CD1c-positive myeloid dendritic cell (primary cell): ENCODE data around the gene B9D2.

Source experiments
- DNase-seq: peaks from one replicate; pipeline ENCODE4 v3.0.0-alpha.2; 2016; ENCODE audit errors: extremely low spot score

Gene B9D2

DNA sequence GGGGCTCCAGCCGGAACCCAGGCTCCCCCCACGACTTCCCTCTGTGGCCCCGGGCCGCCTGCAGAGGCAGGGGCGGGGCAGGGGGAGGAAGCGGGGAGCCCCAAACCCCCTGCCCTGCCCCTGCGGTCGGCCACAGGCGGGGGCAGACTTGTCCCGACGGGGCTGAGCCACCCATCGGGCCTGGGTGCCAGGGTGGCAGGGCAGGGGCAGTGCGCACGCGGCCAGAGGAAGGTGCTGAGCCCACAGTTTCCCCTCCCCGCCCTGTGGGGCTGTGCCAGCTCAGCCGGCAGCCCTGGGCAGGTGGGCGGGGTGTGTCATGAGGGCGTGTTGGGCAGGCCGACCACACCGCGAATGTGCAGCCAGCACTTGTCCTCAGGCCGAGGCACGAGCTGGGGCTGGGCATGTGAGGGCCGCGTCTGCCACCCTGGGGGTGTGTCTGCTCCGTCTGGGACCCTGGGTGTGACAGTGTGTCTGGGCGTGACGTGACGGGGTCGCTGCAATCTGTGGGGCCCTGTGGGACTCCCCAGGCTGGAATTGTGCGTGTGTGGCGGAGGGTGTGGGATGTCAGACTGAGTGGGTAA is 36.3 kb downstream of the B9D2 start:
- peak; percentile 96 for DNase-seq

DNA sequence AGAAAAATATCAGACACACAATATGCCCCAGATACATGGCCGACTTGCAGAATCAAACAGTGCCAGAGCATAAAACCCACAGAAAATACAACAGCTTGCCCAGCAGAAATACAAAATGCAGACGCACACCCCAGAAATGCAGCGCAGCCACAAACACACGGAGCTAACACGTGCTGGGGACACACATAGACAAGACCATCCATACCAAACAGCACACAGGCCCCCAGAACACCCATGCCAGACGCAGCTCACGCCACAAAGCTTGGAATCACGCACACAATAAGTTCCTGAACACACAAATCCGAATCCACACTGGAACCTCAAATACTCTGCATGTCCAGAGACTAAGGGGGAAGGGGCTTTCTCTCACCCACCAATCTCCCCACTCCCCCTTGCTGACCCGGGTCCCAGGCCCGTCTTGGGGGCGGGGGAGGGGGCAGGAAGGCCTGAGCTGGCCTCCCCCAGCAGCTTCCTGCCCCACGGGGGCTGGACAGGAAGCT is 36.8 kb downstream of the B9D2 start:
- no peak for DNase-seq

DNA sequence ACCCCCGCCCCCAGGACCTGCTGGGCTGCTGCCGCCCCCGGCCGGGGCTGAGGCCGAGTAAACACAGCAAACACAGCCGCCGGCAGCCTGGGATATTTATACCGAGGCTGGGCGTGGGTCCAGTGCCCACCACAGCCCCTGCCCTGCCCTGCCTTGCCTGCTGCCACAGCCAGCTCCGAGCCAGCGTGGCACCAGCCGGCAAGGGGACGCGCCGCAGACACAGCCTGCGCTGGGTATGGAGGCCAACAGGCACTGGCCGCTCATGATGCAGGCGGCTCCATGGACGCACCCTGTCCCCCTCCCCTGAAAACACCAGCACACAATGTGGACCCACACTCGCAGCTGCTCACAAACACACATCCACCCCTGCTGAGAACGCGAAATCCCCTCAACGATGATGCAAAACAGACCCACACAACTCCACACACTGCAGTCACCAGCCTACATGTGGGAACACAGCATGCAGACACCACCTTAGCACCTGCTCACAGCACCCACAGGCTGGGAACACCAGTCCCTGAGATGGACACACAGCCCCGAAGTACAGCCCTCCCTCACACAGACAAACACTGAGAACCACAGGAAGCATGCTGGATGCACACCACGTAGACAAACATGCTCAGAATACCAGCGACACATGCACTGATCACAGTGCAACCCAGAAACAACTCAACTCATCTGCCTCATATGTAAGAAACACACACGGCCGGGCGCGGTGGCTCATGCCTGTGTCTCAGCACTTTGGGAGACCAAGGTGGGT is 37.8 kb downstream of the B9D2 start:
- peak; percentile 40 for DNase-seq

DNA sequence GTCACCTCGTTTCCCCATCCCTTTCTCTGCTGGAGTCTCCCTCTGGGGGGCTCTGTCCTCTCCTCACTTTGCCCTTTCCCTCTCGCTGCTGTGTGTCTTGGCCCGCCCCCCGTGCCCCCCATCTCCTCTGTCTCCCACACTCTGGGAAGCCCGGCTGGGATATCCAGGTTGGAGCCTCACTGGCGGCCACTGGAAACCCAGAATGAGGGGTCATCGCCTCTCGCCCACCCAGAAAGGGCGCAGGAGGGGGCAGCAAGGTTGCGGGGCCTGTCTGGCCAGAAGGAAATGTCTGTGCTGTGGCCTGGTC is 38.4 kb downstream of the B9D2 start:
- DNase-seq: no peak

DNA sequence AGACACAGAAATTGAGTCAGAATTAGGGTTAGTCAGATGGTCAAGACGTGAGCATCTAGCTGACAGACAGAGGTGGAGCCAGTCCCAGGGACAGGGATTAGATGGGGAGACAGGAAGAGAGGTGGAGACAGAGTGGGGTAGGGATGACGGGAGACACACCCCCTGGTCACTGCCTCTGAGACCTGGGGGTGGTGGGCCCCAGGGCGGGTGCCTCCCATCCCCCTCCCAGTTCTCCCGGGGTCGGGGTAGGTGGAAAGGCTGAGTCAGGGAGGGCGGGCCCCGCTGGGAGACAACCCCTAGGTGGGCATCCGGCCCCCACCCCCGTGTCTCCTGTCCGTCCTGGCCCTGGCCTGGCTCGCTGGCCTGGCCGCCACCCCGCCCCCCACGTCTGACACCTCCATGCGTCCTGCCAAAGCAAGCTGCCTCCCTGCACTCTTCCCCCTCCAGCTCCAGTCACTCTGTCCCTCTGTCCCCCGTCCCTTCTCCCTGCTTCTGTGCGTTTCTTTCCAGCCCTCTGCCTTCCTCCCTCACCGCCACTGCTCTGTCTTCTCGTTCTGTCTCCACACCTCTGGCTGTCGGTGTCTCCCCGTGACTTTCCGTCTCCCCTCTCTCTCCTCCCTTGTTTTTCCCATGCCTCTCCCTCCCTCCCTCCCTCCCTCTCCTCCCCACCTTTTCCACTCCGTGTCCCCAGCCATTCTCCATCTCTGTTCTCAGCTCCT is 38.9 kb downstream of the B9D2 start:
- peak; percentile 19 for DNase-seq

DNA sequence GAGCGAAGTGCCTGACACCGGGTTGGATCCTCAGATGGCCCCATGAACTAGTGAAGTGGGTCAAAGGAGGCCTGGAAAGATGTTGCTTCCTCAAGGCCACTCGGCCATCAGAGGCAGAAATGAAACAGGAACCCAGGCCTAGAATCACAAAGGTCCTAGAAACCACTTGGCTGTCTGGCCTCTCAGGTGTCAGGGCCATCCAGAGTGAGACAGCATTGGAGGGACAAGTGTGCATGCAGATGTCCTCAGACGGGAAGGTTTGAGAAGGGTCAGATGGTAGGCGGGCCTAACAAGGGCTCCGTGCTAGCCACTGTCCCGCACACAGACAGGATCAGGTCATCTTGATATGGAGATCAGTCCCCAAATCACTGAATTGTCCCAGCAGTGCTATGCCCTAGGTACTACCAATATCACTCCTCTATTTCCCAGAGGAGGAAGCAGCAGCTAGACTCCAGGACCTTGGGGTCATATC is 39.7 kb downstream of the B9D2 start:
- peak; percentile 73 for DNase-seq

DNA sequence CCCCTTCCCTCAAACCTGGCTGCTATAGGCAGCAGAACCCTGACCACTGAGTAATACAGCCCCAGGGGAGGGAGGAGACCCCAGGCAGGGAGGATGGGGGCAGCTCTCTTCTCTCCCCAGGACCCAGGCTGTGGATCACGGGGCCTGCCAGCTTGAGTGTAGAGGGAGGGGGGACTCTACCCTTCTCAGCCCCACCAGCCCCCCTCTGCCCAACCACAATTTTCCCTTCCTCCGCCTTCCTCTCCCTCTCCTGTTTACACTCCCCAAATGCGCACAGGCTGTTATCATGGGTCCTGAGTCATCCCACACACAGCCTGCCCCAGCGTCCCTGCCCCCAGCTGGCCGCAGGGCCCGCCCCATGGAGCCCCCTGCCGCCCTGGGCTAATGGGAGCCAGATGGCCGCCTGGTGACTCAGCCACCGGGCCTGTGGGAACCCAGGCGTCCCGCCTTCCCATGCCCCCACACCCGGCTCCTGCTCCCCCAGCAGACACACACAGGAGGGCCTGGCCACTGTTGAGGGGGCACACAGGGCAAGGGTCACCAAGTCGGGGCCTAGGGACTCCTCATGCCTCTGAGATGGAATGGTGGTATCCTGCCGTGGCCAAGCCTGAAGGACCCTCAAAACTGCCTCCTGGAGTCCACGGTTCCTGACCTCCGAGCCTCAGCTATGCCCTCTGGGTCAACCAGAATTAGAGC is 40.4 kb downstream of the B9D2 start:
- DNase-seq: peak; percentile 50

DNA sequence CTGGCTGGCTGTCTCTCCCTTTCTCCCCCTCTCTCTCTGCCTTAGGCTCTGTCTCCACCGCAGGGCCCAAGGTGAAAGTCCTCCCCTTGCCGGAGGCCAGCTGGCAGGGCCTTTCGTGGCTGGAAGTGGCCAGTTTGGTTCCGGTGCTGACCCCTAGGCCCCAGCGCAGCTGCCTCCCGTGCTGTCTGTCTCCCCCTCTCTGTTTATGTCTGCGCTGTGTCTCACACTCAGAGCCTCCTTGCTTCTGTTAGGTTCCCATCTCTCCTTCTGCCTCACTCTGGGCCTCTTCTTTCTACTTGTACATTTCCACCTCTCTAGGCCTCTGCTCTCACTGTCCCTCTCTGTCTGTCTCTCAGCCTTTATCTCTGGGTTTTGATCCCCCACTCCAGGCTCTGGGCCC is 40.9 kb downstream of the B9D2 start:
- no peak for DNase-seq

DNA sequence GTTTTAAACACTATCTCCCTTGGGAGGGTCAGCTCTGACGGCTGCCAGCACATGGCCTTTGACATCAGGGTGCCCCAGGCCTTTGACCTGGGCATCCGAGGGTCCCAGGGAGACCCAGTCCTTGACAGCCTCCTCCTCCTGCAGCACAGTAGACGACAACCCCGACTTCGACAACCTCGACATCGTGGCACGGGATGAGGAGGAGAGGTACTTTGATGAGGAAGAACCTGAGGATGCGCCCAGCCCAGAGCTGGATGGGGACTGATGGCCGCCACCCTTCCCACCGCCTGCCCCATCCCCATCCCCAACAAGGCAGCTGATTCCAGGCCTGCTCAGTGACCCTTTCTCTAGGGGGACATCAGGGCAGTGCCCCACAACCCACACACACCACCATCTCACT is 41.5 kb downstream of the B9D2 start:
- no peak for DNase-seq

DNA sequence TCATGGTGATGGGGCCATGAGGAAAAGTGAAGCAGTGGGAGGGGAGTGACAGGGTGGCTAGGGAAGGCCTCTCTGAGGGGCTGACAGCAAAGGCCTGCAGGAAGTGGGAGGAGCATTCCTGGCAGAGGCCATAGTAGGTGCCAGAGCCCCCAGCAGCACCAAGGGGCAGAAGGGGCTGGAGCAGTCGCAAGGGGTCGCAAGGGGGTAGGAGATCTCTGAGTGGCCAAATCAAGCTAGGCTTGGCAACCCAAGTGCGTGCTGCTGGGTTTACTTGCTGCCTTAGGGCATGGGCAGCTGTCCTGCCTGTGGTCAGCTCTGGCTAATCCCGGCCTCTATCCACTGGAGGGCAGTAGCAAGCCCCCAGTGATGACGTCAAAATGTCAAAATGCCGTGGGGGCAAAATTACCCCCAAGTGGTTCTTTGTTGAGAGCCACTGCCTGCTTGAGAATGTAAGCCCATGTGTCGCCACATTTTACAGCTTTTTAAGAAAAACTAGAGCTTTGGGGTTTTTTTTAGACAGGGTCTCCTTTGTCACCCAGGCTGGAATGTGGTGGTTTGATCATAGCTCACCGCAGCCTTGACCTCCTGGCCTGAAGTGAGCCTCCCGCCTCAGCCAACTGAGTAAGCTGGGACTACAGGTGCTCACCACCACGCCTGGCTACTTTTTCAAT is 42.2 kb downstream of the B9D2 start:
- DNase-seq: peak; percentile 61

DNA sequence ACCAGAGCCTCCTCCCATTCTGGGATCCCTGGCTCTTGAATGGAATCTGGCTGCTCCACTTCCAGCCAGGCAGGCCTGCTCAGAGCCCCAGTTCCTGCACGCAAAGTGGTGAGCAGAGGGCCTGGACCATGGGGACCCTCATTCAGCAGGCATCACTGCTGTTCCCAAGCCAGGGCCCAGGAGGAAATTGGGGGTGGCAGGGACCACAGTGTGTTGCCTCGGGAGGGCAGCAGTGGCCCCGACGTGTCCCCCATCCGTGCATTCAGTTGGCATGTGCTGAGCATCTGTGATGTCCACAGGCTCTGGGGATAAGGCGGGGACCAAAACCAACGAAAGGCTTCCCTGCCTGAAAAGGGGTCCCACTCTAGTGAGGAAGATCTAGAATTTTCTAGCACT is 42.7 kb downstream of the B9D2 start:
- DNase-seq: no peak

DNA sequence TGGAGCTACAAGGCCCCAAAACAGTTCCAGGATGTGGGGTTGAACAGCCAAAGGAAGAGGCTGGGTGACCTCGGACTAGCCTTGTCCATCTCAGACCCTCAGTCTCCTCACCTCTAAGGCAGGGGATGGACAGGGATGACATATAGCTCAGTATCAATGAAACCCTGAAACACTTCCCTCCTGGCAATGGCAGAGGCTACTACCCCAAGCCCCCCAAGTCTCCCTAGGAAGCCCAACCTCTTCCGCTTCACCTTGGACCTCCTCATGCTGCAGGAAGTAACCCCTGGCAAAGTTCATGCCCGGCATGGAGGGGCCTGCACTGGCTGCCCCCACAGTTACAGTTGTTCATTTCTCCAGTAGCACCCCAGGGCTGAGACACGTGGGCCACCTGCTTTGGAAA is 43.4 kb downstream of the B9D2 start:
- DNase-seq: no peak

DNA sequence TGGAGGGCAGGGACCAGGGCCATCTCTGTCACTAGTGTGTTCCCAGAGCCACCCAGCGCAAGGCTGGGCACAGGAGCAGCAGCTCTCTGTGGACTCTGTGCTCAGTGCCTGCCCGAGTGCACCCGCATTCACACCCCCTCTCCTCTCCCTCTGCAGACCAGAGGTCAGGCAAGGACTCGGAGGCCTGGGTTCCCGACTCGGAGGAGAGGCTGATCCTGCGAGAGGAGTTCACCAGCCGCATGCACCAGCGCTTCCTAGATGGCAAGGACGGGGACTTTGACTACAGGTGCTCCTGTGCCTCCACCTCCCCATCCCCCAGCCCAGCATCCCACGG is 43.8 kb downstream of the B9D2 start:
- DNase-seq: no peak

DNA sequence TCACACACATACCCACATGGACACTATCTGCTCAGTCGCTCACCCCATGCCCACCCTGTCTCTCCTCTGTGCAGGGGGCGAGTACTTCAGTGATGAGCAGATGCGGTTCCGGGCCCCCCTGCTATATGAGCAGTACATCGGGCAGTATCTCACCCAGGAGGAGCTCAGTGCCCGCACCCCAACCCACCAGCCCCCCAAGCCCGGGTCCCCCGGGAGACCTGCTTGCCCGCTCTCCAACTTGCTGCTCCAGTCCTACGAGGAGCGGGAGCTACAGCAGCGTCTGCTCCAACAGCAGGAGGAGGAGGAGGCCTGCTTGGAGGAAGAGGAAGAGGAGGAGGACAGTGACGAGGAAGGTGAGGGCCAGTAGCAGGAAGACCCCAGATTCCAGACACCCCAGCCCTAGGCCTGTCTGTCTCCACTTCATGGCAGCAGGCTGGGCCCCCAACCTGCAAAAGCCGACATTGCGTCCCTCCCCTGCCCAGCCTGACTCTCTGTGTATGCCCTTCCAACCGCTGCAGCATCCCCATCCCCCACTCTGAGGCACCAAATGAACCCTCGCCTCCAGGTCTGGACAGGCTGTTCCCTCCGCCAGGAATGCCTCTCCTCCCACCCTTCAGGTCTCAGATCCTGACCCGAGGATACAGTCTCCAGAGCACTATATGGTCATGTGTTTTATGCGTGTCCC is 44.3 kb downstream of the B9D2 start:
- DNase-seq: no peak

DNA sequence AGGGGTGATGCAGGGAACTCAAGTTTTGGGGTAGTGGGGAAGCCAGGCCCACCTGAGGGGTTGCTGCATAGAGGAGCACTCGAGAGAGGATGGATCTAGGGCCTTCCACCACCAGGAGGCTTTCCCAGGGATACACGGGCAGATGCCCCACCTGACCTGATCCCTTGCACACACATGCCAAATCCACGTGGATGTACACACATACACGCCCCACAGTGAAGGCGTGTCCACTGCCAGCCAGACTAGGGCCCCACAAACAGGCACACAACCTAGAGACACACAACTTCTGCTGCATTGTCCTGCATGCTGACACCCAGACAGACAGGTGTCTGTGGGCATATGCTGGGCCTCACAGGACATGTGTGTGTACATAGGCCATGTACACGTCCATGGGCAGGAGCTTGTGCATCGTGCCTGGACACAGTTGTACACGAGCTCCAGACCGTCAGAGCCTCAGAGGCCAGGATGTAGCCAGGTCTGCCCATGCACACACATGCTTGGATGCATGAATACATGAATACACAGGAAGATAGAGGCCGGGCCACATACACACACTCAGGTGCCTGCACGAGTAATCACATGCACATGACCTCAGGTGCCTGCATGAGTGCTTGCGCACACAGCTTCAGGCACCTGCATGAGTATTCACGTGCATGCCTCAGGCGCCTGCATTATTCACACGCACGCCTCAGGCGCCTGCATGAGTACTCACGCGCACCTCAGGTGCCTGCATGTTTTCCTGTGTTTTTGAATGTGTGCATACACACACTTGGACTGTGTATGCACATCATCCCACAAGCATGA is 45.1 kb downstream of the B9D2 start:
- DNase-seq: no peak

DNA sequence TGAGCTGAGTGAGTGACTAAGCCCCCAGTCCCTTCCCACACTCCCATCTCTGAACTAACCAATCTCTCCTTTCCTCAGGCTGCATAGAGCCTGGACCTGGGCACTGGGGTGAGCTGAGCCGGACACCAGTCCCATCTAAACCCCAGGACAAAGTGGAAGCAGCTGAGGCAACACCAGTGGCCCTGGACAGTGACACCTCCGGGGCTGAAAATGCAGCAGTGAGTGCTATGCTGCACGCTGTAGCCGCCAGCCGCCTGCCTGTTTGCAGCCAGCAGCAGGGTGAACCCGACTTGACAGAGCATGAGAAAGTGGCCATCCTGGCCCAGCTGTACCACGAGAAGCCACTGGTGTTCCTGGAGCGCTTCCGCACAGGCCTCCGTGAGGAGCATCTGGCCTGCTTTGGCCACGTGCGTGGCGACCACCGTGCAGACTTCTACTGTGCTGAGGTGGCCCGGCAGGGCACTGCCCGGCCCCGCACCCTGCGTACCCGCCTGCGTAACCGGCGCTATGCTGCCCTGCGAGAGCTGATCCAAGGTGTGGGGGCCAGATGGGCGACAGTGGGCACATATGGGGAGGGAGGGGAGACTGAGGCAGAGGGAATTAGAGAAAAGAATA is 47.5 kb downstream of the B9D2 start:
- DNase-seq: no peak

DNA sequence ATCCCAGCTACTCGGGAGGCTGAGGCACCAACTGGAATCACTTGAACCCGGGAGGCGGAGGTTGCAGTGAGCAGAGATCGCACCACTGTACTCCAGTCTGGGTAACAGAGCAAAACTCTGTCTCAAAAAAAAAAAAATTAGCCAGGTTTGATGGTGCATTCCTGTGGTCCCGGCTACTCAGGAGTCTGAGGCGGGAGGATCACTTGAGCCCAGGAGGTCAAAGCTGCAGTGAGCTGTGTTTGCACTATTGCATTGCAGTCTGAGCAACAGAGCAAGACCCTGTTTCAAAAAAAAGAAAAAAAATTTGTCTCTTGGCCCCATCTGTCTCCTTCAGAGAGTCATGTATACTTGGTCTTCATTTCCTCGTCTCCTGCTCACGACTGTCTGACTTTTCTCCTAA is 52.3 kb downstream of the B9D2 start:
- DNase-seq: no peak

DNA sequence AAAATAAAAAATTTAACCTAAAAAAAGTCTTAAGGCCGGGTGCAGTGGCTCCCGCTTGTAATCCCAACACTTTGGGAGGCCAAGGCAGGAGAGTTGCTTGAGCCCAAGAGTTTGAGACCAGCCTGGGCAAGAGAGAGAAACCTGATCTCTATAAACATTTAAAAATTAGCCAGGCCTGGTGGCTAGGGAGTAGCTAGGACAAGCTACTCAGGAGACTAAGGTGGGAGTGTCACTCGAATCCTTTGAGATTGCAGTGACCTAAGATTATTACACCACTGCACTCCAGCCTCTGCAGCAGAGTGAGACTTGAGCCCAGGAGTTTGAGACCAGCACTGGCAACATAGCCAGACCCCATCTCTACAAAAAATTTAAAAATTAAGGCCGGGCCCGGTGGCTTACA is 52.9 kb downstream of the B9D2 start:
- DNase-seq: no peak

DNA sequence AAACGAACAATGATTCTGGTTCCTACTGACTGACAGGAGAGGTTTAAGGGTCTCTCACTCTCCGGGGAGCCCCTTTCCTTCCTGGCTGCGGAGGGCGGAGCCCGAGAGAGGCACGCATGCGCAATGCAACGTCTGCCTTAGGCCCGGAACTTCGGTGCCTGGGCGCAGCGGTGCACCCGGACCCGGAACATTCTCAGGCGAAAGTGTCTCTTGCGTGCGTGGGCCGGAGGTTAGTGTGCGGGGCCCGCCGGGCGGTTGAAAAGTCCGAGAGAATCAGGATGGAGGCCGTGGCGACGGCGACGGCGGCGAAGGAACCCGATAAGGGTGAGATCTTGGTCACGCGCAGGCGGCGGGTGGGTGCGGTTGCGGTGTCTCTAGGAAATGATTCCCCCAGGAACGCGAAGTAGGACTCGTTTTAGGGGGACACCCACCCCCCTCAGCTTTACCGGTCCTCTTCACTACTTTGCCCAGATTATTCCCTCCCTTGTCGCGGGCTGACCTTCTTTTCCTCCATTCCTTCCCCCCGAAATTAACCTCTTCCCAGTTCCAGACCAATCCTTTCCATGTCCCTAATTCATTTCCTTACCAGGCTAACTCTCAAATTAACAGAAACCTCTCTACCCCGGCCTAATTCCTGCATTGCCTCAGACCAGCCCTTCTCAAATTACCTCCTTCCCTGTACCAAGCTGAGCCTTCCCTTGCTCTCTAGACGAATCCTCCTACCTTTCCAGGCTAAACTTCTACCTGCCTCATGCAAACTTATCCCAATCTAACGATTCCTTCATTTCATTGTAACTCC is 53.7 kb downstream of the B9D2 start, which contains the start of gene CCDC97:
CCDC97 (plus strand) TSS at position 140 of the 799 bp plus-strand sequence; CDS start at position 279, 139 bp downstream.
- peak; percentile 93 for DNase-seq
